Liver (tissue), 9 donors: Measurements from ENCODE around the gene TMSB4X. TPM values are rescaled to one million over a fixed set of nuclear protein-coding genes. Genes with fewer than 3 reads are reported as not detected.

Experiments
- DNase-seq: peaks from one replicate; pipeline ENCODE4 v3.0.0-alpha.2; 2017; ENCODE audit warnings: low spot score
- H3K27ac ChIP-seq, 2 donors: one replicate each; pipeline ENCODE4 v1.7.0; 2013; ENCODE audit warnings: inconsistent platforms in 2 of 2, low read length in 2 of 2, control low read depth in 1 of 2, low read depth in 1 of 2, mild to moderate bottlenecking in 1 of 2
- H3K27me3 ChIP-seq, 4 donors: one replicate each; pipeline versions ENCODE4 v1.6.1 to v1.7.0; 2013; ENCODE audit warnings: low read length in 3 of 4, inconsistent platforms in 1 of 4, mild to moderate bottlenecking in 1 of 4, moderate library complexity in 1 of 4; ENCODE audit not compliant: control insufficient read depth in 4 of 4, insufficient read depth in 4 of 4
- H3K36me3 ChIP-seq, 4 donors: one replicate each; pipeline versions ENCODE4 v1.6.1 to v1.7.0; 2013; ENCODE audit warnings: low read length in 3 of 4, mild to moderate bottlenecking in 3 of 4, low read depth in 1 of 4, moderate library complexity in 1 of 4; ENCODE audit not compliant: control insufficient read depth in 4 of 4, insufficient read depth in 3 of 4
- H3K4me1 ChIP-seq, 4 donors: one replicate each; pipeline versions ENCODE4 v1.6.1 to v1.7.0; 2013; ENCODE audit warnings: low read length in 3 of 4, mild to moderate bottlenecking in 3 of 4, moderate library complexity in 1 of 4; ENCODE audit not compliant: control insufficient read depth in 4 of 4, insufficient read depth in 4 of 4
- H3K4me3 ChIP-seq, 3 donors: one replicate each; pipeline versions ENCODE4 v1.6.1 to v1.7.0; 2013; ENCODE audit warnings: low read length in 3 of 3, control low read depth in 1 of 3, low read depth in 1 of 3, mild to moderate bottlenecking in 1 of 3
- H3K9ac ChIP-seq, 2 donors: one replicate each; pipeline ENCODE4 v1.7.0; 2013; ENCODE audit warnings: low read length in 2 of 2, mild to moderate bottlenecking in 2 of 2, moderate library complexity in 2 of 2, control low read depth in 1 of 2, low read depth in 1 of 2
- H3K9me3 ChIP-seq, 4 donors: one replicate each; pipeline versions ENCODE4 v1.6.1 to v1.7.0; 2013; ENCODE audit warnings: low read length in 3 of 4; ENCODE audit not compliant: control insufficient read depth in 4 of 4
- EGR1 ChIP-seq, 2 donors: IDR thresholded peaks; 2 replicates each; pipeline ENCODE4 v1.6.1; 2016 to 2018; ENCODE audit warnings: antibody characterized with exemption in 2 of 2, low read depth in 2 of 2
- GABPA ChIP-seq, 2 donors: IDR thresholded peaks in 1 of 2; conservative IDR thresholded peaks in 1 of 2; 2 replicates each; pipeline ENCODE4 v1.6.1; 2016; ENCODE audit warnings: antibody characterized with exemption in 2 of 2, mild to moderate bottlenecking in 1 of 2, moderate library complexity in 1 of 2
- HNF4G ChIP-seq: IDR thresholded peaks from 2 replicates; pipeline ENCODE4 v1.6.1; 2016; ENCODE audit warnings: antibody characterized with exemption
- RAD21 ChIP-seq, 2 donors: IDR thresholded peaks; 2 replicates each; pipeline ENCODE4 v1.6.1; 2016; ENCODE audit warnings: antibody characterized with exemption in 2 of 2, mild to moderate bottlenecking in 2 of 2
- SP1 ChIP-seq: IDR thresholded peaks from 2 replicates; pipeline ENCODE4 v1.6.1; 2018; ENCODE audit warnings: antibody characterized with exemption, mild to moderate bottlenecking
- TAF1 ChIP-seq: conservative IDR thresholded peaks from 2 replicates; pipeline ENCODE4 v1.6.1; 2016; ENCODE audit warnings: antibody characterized with exemption, mild to moderate bottlenecking
- YY1 ChIP-seq: IDR thresholded peaks from 2 replicates; pipeline ENCODE4 v1.6.1; 2016; ENCODE audit warnings: antibody characterized with exemption, mild to moderate bottlenecking
- WGBS: extraction: QIAGEN DNeasy Blood & Tissue Kit; methylation state at CpG from one replicate; pipeline ENCODE4 v1.1.7; 2013; 5-methylcytosine and 5-hydroxymethylcytosine counted together
- polyA plus RNA-seq, 2 donors: library from polyadenylated mRNA; stranded (reverse) in 1 of 2; unstranded in 1 of 2; fragments of 200-250 nt in 1 of 2; fragments of >200 nt in 1 of 2; fragmentation: Nextera tagmentation in 1 of 2; extraction: Ambion mirVana in 1 of 2; gene quantifications; one replicate each; pipeline versions ENCODE4 v1.2.1 to v1.2.3, GENCODE V29; 2013 to 2015
- total RNA-seq, 2 donors: library from RNA; depleted of rRNA; stranded (reverse); fragments of >200 nt; gene quantifications; one replicate each; pipeline ENCODE4 v1.2.3, GENCODE V29; 2014
- TF ChIP-seq, protein P1 (sequence below): IDR thresholded peaks from 2 replicates; pipeline ENCODE4 v1.6.1; 2016; ENCODE audit warnings: antibody characterized with exemption
- TF ChIP-seq, protein P2 (sequence below): IDR thresholded peaks from 2 replicates; pipeline ENCODE4 v1.6.1; 2016; ENCODE audit warnings: antibody characterized with exemption
- TF ChIP-seq, protein P3 (sequence below): IDR thresholded peaks from 2 replicates; pipeline ENCODE4 v1.6.1; 2016; ENCODE audit warnings: antibody characterized with exemption, mild to moderate bottlenecking
- donor health status: healthy.
- donor health status: healthy.
- donor health status: healthy.
- donor health status: healthy.
- donor health status: healthy.

The TMSB4X gene
- total and polyA plus RNA-seq, 4 donors = 658 to 1,704 (median 816) TPM

DNA sequence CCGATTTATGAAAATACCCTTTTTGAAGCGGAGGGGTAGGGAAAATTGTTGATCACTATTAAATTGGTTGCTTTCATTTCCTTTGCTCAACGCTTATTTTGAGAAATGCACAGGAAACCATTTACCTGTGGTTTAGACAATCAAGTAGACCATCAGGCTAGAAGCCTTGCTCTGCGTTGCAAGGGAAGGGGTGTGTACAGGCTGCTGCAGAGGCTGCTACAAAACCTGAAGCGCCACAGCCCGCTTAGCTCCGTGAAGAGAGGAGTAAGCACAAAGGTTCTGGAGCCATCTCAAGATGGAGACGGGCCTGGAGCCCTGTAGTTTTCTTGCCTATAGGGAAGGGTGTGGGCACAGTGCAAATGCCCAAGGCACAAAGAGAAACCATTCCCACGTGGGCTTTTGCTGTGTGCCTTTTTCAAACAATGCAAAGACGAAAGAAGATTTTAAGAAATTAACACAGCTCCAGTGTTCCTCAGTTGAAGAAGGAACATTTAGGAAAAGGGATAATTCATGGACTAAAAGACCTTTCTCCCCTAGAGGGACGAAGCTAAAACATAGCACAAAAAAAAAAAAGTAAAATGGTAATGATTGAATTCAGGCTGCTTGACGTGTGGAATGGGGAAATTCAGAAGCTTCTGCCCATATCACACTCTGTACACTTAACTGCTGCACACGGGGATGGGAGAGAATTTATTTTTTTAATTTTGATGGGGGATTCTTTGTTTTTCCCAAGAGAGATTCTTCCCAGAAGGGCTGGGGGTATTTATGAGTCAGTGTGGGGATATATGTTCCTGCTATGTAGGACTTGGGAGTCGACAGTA is 3.5 kb downstream of the TMSB4X start:
- peak; percentile 33 for TF ChIP-seq YY1
- TF ChIP-seq TAF1 = no peak
- TF ChIP-seq RAD21 (IDR thresholded peaks at IDR 0.05) = peak in 1 of 2 donors; percentile 7
- TF ChIP-seq, protein P1, sequence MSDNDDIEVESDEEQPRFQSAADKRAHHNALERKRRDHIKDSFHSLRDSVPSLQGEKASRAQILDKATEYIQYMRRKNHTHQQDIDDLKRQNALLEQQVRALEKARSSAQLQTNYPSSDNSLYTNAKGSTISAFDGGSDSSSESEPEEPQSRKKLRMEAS = no peak
- TF ChIP-seq GABPA (IDR thresholded peaks at IDR 0.05 in 1 of 2, conservative IDR thresholded peaks at IDR 0.05 in 1 of 2) = no peak
- no peak for TF ChIP-seq EGR1 (IDR thresholded peaks at IDR 0.05; ENCODE audit: low read depth in 2 of 2)
- WGBS = 53% methylated on average over 14 of the region's 14 CpGs
- Histone ChIP-seq H3K4me3 (no peak overlapping the region), H3K36me3 (no peaks in the 10 kb centered on the region), H3K9ac (peak overlapping the region in 1 of 2 donors; percentile 53), H3K27me3 (no peaks in the 10 kb centered on the region), H3K4me1 (no peaks in the 10 kb centered on the region), H3K27ac (peak overlapping the region; percentile 61 to 65), H3K9me3 (no peaks in the 10 kb centered on the region)
- DNase-seq = no peak

DNA sequence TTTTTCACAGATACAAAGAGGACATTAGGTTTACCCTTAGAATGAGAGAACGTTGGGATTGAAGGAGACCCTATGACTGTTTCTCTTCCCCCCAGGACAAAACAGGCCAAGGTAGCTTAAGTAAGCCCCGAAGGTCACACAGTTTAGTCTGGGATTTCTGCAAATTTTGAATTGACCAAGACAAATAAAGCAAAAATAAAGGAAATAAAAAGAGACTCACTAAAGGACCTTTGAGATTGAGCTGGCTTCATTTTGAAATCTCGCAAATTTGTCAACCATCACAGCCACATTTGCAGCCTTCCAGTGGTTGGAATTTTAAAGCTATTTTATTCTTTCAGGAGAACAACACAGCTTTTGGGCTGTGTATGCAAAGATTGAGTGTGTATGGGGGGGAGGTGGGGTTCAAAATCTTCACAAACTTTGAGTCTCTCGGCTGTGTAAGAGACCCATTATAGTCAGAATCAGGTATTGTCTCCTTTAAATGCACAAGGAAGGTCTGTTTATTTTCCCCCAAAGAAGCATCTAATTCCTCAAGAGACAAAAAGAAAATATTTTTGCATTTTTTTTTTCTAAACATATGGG is 4.2 kb downstream of the TMSB4X start:
- no peaks in the 10 kb centered on the region for H3K36me3 ChIP-seq
- DNase-seq = no peak
- H3K9ac ChIP-seq = peak overlapping the region in 1 of 2 donors; percentile 53
- no peak overlapping the region for H3K4me3 ChIP-seq
- 73% methylated on average over 4 of the region's 4 CpGs for WGBS
- TF ChIP-seq, protein P2, sequence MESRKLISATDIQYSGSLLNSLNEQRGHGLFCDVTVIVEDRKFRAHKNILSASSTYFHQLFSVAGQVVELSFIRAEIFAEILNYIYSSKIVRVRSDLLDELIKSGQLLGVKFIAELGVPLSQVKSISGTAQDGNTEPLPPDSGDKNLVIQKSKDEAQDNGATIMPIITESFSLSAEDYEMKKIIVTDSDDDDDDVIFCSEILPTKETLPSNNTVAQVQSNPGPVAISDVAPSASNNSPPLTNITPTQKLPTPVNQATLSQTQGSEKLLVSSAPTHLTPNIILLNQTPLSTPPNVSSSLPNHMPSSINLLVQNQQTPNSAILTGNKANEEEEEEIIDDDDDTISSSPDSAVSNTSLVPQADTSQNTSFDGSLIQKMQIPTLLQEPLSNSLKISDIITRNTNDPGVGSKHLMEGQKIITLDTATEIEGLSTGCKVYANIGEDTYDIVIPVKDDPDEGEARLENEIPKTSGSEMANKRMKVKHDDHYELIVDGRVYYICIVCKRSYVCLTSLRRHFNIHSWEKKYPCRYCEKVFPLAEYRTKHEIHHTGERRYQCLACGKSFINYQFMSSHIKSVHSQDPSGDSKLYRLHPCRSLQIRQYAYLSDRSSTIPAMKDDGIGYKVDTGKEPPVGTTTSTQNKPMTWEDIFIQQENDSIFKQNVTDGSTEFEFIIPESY = no peak
- TF ChIP-seq RAD21 (IDR thresholded peaks at IDR 0.05) (no peak), HNF4G (no peak), SP1 (no peak), TAF1 (no peak)
- TF ChIP-seq, protein P1 = no peak
- TF ChIP-seq, protein P3, sequence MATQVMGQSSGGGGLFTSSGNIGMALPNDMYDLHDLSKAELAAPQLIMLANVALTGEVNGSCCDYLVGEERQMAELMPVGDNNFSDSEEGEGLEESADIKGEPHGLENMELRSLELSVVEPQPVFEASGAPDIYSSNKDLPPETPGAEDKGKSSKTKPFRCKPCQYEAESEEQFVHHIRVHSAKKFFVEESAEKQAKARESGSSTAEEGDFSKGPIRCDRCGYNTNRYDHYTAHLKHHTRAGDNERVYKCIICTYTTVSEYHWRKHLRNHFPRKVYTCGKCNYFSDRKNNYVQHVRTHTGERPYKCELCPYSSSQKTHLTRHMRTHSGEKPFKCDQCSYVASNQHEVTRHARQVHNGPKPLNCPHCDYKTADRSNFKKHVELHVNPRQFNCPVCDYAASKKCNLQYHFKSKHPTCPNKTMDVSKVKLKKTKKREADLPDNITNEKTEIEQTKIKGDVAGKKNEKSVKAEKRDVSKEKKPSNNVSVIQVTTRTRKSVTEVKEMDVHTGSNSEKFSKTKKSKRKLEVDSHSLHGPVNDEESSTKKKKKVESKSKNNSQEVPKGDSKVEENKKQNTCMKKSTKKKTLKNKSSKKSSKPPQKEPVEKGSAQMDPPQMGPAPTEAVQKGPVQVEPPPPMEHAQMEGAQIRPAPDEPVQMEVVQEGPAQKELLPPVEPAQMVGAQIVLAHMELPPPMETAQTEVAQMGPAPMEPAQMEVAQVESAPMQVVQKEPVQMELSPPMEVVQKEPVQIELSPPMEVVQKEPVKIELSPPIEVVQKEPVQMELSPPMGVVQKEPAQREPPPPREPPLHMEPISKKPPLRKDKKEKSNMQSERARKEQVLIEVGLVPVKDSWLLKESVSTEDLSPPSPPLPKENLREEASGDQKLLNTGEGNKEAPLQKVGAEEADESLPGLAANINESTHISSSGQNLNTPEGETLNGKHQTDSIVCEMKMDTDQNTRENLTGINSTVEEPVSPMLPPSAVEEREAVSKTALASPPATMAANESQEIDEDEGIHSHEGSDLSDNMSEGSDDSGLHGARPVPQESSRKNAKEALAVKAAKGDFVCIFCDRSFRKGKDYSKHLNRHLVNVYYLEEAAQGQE = no peak
- no peaks in the 10 kb centered on the region for H3K27me3 ChIP-seq
- peak overlapping the region; percentile 54 to 65 for H3K27ac ChIP-seq
- H3K9me3 ChIP-seq = no peaks in the 10 kb centered on the region
- H3K4me1 ChIP-seq = no peaks in the 10 kb centered on the region
